ENCODE results near the gene TTC16. TPM values are rescaled to one million over a fixed set of nuclear protein-coding genes. Genes with fewer than 3 reads are reported as not detected.

TTC16 gene
- total RNA-seq, 3 donors from 2014 or later = 0.31 TPM; not detected in 2

- H3K4me3 ChIP-seq = no peak overlapping the region
- no peak for TF ChIP-seq CTCF (IDR thresholded peaks at IDR 0.05)
- H3K4me1 ChIP-seq (ENCODE audit: low read depth) = peaks cover 6% of the 10 kb centered on the region
- no peak for DNase-seq
- ATAC-seq = no peak
- no peaks in the 10 kb centered on the region for H3K9me3 ChIP-seq
- intact Hi-C loops (cut with DNase I, micrococcal nuclease) = no loop called here
- no peaks in the 10 kb centered on the region for H3K36me3 ChIP-seq (ENCODE audit: low read depth)
Observed at GRCh38 chr9:127698386-127698785, 17.5 kb upstream of the TTC16 start.

- Histone ChIP-seq H3K4me1 (ENCODE audit: low read depth) (peaks cover 6% of the 10 kb centered on the region), H3K4me3 (no peak overlapping the region), H3K36me3 (ENCODE audit: low read depth) (no peaks in the 10 kb centered on the region), H3K9me3 (no peaks in the 10 kb centered on the region)
- no peak for TF ChIP-seq CTCF (IDR thresholded peaks at IDR 0.05)
- intact Hi-C loops (cut with DNase I, micrococcal nuclease) = no loop called here
- DNase-seq (peak; percentile 94 to 97 (median 95)), ATAC-seq (peak; percentile 99)
Observed at GRCh38 chr9:127698985-127699670, 16.8 kb upstream of the TTC16 start.

DNA sequence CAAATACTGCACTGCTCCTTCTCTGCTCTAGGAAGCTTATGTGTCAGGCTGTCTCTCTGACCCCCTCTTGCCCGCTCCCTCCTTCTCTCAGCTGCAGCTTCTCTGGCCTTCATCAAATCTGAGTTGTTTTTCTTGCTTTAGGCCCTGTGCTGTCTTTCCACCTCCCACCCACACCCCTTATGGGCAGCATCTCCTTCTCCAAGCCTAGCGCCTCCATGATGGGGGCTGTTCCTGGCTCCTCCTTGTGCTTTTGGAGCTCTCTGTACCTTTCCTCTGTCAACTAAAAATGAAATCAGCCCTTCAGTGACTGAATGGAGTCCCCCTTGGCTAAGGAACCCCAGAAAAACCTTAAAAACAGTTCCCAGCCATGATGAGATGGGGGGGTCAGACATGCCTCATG is 15.7 kb upstream of the TTC16 start:
- no peak for ATAC-seq
- Histone ChIP-seq H3K4me3 (no peak overlapping the region), H3K36me3 (ENCODE audit: low read depth) (no peaks in the 10 kb centered on the region), H3K4me1 (ENCODE audit: low read depth) (peaks cover 6% of the 10 kb centered on the region), H3K9me3 (no peaks in the 10 kb centered on the region)
- no peak for TF ChIP-seq CTCF (IDR thresholded peaks at IDR 0.05)
- intact Hi-C loops (cut with DNase I, micrococcal nuclease) = no loop called here
- no peak for DNase-seq

DNA sequence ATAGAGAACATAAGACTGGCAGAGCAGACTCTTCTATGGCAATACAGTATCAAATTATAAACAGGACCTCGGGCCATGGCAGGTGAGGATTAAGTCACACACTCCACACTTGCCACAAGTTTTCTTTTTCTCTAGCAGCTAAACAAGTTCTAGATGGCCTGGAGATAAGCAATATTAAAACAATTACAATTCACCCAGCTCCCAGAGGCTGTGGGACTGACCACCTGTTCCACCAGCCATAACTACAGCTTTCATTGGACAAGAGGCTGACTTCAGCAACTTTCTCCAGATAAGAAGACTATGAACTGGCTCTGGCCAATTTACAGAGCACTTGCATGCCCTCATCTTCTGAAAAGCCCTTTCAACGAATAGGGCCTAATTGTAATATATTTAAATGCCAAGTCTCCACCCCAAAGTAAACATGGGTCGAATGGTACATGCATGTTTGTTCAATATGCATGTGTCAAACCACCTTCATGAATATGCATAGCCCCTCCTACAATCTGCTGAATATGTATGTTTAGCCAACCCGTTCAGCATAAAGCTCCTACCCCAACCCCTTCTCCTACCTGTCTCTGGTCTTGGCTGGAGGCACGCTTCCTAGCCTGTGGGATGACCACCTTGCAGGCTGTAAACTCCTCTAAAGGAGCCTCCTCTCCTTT is 15.2 kb upstream of the TTC16 start:
- intact Hi-C loops (cut with DNase I, micrococcal nuclease) = no loop called here
- ATAC-seq (no peak), DNase-seq (no peak)
- TF ChIP-seq CTCF (IDR thresholded peaks at IDR 0.05) = no peak
- Histone ChIP-seq H3K9me3 (no peaks in the 10 kb centered on the region), H3K4me1 (ENCODE audit: low read depth) (peaks cover 6% of the 10 kb centered on the region), H3K36me3 (ENCODE audit: low read depth) (no peaks in the 10 kb centered on the region), H3K4me3 (no peak overlapping the region)

- DNase-seq = no peak
- H3K9me3 ChIP-seq = no peaks in the 10 kb centered on the region
- intact Hi-C loops (cut with DNase I, micrococcal nuclease) = no loop called here
- no peak overlapping the region for H3K4me3 ChIP-seq
- ATAC-seq = no peak
- peaks cover 6% of the 10 kb centered on the region for H3K4me1 ChIP-seq (ENCODE audit: low read depth)
- H3K36me3 ChIP-seq (ENCODE audit: low read depth) = no peaks in the 10 kb centered on the region
- TF ChIP-seq CTCF (IDR thresholded peaks at IDR 0.05) = no peak
Observed at GRCh38 chr9:127703289-127703946, 12.5 kb upstream of the TTC16 start.

Measured in mucosa of descending colon (tissue), 3 donors.